Subcutaneous adipose tissue (tissue), 4 donors: Measurements from ENCODE around the gene FXYD5. TPM values are rescaled to one million over a fixed set of nuclear protein-coding genes. Genes with fewer than 3 reads are reported as not detected.

Experiments
- total RNA-seq, 4 donors: library from RNA; depleted of rRNA; stranded (reverse); fragments of >200 nt; gene quantifications; one replicate each; pipeline ENCODE4 v1.1.0, GENCODE V29; 2016
- TF ChIP-seq, protein P1 (sequence below): fragments of 450-650 bp; IDR thresholded peaks from one replicate; pipeline ENCODE4 v1.5.1; 2016; ENCODE audit warnings: low read depth, mild to moderate bottlenecking, control low read depth, antibody characterized with exemption, moderate library complexity

Gene FXYD5
- total RNA-seq, 4 donors from 2014 or later = 43.7 to 120 (median 52.4) TPM

DNA sequence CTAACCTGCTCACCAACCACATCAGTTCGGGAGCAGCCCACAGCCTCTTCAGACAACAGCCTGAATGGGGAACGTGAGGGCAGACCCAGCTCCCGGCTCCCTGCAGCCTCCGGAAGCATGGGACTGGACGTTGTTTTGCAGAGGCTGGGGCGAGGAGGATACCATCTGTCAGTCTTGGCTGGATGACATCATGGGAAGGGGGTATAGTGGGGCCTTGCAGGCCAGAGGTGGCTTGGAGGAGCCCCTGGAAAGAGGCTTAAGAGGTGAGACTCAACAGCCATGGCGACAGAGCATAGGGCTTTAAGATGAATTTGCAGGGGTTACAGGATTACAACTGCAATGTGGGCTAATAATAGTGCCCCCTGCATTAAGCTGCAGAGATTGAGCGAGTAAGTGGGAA is 37.4 kb upstream of the FXYD5 start:
- TF ChIP-seq, protein P1, sequence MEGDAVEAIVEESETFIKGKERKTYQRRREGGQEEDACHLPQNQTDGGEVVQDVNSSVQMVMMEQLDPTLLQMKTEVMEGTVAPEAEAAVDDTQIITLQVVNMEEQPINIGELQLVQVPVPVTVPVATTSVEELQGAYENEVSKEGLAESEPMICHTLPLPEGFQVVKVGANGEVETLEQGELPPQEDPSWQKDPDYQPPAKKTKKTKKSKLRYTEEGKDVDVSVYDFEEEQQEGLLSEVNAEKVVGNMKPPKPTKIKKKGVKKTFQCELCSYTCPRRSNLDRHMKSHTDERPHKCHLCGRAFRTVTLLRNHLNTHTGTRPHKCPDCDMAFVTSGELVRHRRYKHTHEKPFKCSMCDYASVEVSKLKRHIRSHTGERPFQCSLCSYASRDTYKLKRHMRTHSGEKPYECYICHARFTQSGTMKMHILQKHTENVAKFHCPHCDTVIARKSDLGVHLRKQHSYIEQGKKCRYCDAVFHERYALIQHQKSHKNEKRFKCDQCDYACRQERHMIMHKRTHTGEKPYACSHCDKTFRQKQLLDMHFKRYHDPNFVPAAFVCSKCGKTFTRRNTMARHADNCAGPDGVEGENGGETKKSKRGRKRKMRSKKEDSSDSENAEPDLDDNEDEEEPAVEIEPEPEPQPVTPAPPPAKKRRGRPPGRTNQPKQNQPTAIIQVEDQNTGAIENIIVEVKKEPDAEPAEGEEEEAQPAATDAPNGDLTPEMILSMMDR = no peak

DNA sequence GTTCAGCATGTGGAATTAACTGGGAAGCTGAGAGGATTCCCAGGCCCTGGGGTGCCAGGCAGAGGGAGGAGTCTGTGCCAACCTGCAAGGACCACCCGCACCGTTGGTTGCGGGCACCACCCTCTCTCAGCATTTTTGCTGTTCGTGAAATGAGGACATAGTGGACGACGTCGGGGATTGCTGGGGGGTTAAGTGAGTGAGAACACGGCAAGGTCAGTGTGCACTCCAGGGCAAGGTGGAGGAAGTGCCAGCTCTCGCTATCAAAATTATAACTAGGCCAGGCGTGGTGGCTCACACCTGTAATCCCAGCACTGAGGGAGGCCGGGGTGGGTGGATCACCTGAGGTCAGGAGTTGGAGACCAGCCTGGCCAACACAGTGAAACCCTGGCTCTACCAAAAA is 36.7 kb upstream of the FXYD5 start:
- TF ChIP-seq, protein P1 = no peak

DNA sequence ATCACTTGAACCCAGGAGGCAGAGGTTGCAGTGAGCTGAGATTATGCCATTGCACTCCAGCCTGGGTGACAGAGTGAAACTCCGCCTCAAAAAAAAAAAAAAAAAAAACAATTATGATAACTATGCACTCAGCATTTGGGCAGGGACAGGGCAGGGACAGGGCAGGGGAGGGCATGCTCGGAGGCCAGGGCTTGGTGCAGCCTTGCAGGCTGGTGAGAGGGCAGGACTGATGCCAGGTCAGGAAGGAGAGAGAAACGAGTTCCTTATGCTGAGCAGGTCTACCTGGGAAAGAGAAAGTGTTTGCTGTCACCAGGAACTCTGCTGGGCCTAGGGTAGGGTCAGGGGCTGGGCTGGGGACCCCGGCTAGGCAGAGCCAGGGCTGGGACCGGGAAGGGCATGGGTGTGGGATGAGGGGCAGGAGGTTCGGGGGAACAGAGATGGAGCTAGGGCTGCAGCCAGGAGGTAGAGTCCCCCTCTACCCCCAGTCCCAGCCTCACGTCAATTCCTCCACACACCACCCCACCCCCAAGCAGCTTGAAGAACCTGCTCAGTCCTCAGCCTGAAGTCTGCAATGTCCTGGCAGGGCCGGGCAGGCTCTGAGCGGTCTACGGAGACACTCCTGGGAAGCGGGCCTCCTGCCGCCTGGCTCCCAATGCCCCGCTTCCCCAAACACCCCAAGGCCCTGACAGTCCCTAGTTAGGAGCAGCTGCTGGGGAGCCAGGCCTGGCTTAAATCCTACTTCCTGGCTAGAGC is 36.1 kb upstream of the FXYD5 start:
- TF ChIP-seq, protein P1 = no peak

DNA sequence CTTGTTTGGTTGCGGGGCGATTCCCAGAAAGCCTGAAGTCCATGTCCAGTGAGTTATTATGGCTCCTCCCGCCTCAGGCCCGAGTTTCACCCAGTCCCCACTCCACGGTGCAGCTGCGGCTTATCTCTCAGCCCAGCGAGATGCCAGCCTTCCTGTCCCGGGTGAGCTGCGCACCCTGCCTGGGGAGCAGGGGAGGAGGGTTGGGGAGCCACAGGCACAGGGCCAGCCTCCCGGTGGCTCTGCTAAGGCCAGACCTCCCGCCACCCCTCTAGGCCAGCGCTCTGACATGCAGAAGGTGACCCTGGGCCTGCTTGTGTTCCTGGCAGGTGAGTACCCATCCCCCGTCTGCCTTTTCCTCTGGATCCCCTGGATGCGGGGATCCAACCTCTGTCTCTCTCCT is 35.4 kb upstream of the FXYD5 start:
- TF ChIP-seq, protein P1 = no peak

DNA sequence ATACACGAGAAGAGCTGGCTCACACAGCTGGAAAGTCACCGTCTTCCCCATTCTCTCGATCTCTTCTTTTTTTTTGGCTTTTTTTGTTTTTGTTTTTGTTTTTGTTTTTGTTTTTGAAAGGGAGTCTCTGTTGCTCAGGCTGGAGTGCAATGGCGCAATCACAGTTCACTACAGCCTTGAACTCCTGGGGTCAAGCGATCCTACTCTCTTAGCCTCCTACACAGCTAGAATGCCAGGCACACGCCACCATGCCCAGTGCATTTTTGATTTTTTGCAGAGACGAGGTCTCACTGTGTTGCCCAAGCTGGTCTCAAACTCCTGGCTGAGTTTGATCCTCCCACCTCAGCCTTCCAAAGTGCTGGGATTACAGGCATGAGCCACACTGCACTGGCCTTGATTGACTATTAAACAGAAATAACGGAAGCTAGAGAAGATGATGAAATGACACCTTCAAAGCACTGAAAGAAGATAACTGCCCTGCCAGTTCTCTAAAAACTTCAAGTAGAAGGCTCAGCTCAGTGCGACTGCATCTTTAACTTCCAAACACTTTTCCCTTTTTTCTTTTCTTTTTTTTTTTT is 34.9 kb upstream of the FXYD5 start:
- TF ChIP-seq, protein P1 = no peak

DNA sequence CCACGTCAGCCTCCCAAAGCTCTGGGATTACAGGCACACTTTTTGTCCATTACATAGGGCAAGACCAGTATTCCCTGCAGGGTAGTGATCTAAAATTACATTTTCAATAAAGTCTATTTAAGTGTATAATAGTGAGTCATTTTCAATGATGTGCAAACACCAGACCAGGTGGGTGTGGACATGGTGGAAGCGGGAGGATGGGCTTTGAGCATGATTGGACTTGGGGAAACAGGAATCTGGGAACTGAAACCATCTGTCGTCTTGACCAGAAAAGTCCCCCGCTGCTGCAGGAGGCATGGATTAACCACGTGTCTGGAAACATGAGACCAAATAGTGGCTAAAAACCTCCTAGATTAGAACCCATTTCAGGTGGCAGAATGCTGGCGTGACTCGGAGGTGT is 34.0 kb upstream of the FXYD5 start:
- TF ChIP-seq, protein P1 = no peak

DNA sequence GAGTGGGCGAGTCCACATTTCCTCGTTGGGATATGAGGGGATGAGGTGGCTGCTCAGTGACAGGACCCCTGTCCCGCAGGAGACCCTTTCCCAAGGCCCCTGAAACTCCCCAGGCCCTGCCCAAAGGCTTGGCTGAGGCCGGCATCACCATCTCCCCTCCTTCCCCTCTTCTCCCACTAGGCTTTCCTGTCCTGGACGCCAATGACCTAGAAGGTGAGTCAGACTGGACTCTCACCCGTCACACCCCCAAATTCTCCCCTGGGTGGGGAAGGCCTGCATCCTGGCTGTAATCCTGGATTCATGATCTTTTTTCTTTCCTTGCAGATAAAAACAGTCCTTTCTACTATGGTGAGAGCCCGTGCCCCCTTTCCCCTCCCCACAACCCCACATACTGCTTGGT is 33.6 kb upstream of the FXYD5 start:
- TF ChIP-seq, protein P1 = no peak
